GM12875 (cell line): Measurements from ENCODE around the gene PBX1.

Experiments
- H3K4me3 ChIP-seq: one replicate; pipeline ENCODE4 v1.5.1; 2011; ENCODE audit warnings: low read depth, low read length, control low read depth
- TF ChIP-seq, protein P1 (sequence below): IDR thresholded peaks from 2 replicates; pipeline ENCODE4 v1.5.1; 2011; ENCODE audit warnings: low read depth, mild to moderate bottlenecking, control low read depth, inconsistent platforms, low read length, moderate library complexity, borderline replicate concordance; ENCODE audit not compliant: insufficient read depth

PBX1 gene

DNA sequence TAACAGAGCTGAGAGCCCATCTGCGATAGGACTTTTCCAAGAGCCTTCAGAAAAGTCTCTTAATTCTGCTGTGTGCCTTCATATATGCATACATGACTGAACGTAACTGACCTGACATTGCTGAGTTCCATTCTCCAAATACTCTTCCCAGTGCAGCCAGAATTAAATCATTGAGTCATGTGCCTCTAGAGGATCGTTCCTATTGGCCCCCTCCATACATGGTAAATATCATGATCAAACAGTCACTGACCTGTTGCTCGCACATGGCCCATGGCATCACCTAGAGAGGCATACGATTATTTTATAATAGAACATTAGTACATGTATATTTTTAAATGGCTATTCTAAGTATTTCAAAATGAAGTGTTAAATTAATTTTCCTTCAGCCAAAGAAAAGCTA lies 186.8 kb downstream of the PBX1 start:
- H3K4me3 ChIP-seq: no peak overlapping the region

DNA sequence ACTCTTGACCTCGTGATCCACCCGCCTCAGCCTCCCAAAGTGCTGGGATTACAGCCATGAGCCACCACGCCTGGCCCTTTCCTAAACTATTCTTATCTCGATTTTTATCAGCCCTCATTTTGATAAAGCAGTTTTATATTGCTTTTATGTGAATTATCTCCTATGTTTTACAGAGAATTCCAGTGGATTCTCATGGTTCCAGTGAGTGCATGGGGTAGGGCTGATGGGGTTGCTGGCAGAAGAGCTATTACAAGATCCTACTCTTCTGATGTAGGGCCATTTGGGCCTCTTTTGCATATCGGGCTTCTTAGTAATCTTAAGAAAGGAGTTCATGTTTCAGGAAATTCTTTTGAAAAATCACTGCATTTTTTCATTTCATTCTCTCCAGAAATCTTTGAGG lies 187.6 kb downstream of the PBX1 start:
- no peak overlapping the region for H3K4me3 ChIP-seq
- TF ChIP-seq, protein P1, sequence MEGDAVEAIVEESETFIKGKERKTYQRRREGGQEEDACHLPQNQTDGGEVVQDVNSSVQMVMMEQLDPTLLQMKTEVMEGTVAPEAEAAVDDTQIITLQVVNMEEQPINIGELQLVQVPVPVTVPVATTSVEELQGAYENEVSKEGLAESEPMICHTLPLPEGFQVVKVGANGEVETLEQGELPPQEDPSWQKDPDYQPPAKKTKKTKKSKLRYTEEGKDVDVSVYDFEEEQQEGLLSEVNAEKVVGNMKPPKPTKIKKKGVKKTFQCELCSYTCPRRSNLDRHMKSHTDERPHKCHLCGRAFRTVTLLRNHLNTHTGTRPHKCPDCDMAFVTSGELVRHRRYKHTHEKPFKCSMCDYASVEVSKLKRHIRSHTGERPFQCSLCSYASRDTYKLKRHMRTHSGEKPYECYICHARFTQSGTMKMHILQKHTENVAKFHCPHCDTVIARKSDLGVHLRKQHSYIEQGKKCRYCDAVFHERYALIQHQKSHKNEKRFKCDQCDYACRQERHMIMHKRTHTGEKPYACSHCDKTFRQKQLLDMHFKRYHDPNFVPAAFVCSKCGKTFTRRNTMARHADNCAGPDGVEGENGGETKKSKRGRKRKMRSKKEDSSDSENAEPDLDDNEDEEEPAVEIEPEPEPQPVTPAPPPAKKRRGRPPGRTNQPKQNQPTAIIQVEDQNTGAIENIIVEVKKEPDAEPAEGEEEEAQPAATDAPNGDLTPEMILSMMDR: no peak

More for the DNA sequence above, 186.8 kb downstream of the PBX1 start:
- TF ChIP-seq, protein P1: no peak

DNA sequence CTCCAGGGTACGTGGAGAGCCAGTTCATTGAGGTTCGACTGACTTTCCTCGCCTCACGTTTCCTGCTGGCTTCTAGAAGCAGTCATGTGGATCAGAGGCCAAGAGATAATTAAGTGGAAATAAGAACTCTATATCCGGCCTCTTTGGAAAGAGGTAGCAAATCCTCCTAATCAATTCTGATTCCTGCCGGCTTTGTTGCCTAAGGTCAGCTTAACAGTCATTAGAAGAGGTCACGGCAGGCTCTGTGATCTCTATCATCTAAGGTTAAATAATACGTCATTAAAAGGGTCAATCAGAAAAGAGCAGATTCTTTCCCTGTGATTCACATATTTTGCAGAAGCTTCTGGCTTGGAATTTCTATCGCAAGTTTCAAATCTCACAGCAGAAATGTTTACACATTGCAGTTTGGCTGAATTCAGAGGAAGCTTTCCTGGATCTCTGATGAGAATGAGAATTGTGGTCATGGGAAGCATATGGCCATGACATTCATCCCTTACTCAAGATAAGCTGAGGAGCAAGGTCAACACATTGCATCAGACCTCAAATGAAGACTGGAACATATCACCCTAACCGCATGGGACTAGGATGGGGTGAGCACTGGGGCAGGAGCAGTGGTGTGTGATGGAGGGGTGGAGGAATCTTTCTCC lies 189.4 kb downstream of the PBX1 start:
- H3K4me3 ChIP-seq: no peak overlapping the region
- TF ChIP-seq, protein P1: no peak

DNA sequence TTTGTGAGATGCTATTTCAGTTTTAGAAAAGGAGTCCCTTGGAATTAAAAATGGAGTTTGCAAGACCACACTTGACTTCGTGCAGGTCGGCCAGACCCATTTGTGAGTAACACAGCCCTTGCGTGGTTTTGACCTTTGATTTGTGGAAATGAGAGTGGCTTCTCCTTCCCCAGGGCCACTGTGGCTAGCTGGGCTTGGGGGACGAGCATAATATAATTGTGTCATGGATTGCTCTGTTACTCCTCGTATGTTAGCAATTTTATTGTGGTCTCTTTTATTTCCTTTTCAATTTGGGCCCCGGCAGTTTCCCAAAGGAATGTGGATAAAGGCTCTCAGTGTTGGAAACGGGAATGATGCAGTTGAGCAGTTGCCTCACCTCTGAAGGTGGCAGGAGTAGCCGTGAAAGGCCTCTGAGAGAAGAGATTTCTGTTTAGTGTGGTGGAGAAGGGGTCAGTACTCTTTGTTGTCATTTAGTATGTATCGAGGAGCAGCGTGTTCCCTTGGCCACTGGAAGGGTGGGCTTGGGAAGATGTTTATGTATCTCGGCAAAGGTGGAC lies 194.6 kb downstream of the PBX1 start:
- TF ChIP-seq, protein P1: no peak
- H3K4me3 ChIP-seq: no peak overlapping the region

- TF ChIP-seq, protein P1: no peak
- no peak overlapping the region for H3K4me3 ChIP-seq
These were observed 195.2 kb downstream of the PBX1 start for GRCh38 chr1:164754088-164754600.

DNA sequence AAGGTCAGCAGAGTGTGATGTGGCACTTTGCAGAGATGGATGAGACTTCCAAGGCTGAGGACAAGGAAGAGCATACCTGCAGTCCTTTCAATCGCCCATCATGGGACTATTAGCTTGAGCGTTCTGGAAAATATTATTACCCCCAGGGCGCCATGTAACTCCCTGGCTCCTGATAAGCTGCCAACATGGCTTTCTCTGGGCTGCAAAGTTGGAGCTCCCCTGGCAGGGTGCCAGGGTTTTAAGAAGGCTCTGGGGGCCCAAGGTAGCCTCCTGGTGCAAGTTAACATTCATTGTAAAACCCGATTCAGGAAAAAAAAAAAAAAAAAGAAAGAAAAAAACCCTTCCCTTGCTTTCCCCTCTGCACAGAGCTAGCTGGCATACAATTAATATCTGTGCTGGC lies 196.7 kb downstream of the PBX1 start:
- TF ChIP-seq, protein P1: no peak
- H3K4me3 ChIP-seq: no peak overlapping the region

GRCh38 chr1:164756741-164757140 lies 197.8 kb downstream of the PBX1 start:
- TF ChIP-seq, protein P1: no peak
- no peak overlapping the region for H3K4me3 ChIP-seq
